GM18507 (cell line): ENCODE data around the gene PDGFRB.
"Not testable (repeated sequence)": the region's sequence is repeated elsewhere in the genome, so short reads cannot be mapped to it uniquely, and the experiment has no call there.

ENCODE experiments used
- DNase-seq: peaks from one replicate; pipeline ENCODE4 v3.0.0; 2011; ENCODE audit warnings: low read depth; ENCODE audit not compliant: insufficient read length; ENCODE audit errors: extremely low spot score
- FAIRE-seq: peaks from 2 replicates; lab custom pipeline; 2011; peaks lifted over from hg19 to GRCh38; lab: Jason Lieb, UNC

Gene PDGFRB

GRCh38 chr5:150105928-150106615, 49.6 kb downstream of the PDGFRB start:
- DNase-seq (no peak), FAIRE-seq (no peak)

GRCh38 chr5:150104550-150104870, 51.1 kb downstream of the PDGFRB start:
- FAIRE-seq = no peak

GRCh38 chr5:150103678-150104549, 51.7 kb downstream of the PDGFRB start:
- FAIRE-seq (no peak), DNase-seq (no peak)

More at GRCh38 chr5:150104550-150104870, 51.1 kb downstream of the PDGFRB start:
- no peak for DNase-seq

- DNase-seq = no peak
- no peak for FAIRE-seq
Observed at GRCh38 chr5:150101023-150101422, 54.6 kb downstream of the PDGFRB start.

GRCh38 chr5:150097152-150097551, 58.5 kb downstream of the PDGFRB start:
- FAIRE-seq (no peak), DNase-seq (no peak)

- DNase-seq (no peak), FAIRE-seq (peak; percentile 68)
Observed at GRCh38 chr5:150092159-150092787, 63.4 kb downstream of the PDGFRB start.

GRCh38 chr5:150085950-150086715, 69.5 kb downstream of the PDGFRB start, which contains the start of gene CSF1R:
TSS of gene CSF1R (minus strand) at chr5:150086554. CDS start at chr5:150086427, 127 bp downstream.
- no peak for FAIRE-seq
- no peak for DNase-seq

- FAIRE-seq (no peak), DNase-seq (no peak)
Observed at GRCh38 chr5:150085191-150085912, 70.3 kb downstream of the PDGFRB start.

- FAIRE-seq, DNase-seq: not testable (repeated sequence)
Observed at GRCh38 chr5:150084754-150085153, 70.9 kb downstream of the PDGFRB start.

GRCh38 chr5:150082889-150083288, 72.8 kb downstream of the PDGFRB start:
- FAIRE-seq = no peak
- DNase-seq = no peak

- FAIRE-seq (no peak), DNase-seq (no peak)
Observed at GRCh38 chr5:150082374-150082773, 73.3 kb downstream of the PDGFRB start.

- DNase-seq (peak; percentile 32), FAIRE-seq (peak; percentile 72)
Observed at GRCh38 chr5:150081541-150082283, 73.9 kb downstream of the PDGFRB start.

- FAIRE-seq (no peak), DNase-seq (no peak)
Observed at GRCh38 chr5:150080696-150081435, 74.8 kb downstream of the PDGFRB start.

- FAIRE-seq = no peak
- no peak for DNase-seq
Observed at GRCh38 chr5:150079909-150080461, 75.7 kb downstream of the PDGFRB start.

- FAIRE-seq (no peak), DNase-seq (no peak)
Observed at GRCh38 chr5:150078802-150079689, 76.6 kb downstream of the PDGFRB start.

GRCh38 chr5:150077996-150078801, 77.4 kb downstream of the PDGFRB start:
- no peak for DNase-seq
- FAIRE-seq = no peak
